ENCODE results near the gene PRR5.
"Not testable (repeated sequence)": the region's sequence is repeated elsewhere in the genome, so short reads cannot be mapped to it uniquely, and the experiment has no call there.

The PRR5 gene

GRCh38 chr22:44732661-44733060 lies 30.7 kb downstream of the PRR5 start:
- in situ Hi-C loops (cut with MboI; ENCODE audit: low sequenced_read_pairs), result no loop called here

GRCh38 chr22:44733426-44734106 lies 31.6 kb downstream of the PRR5 start:
- in situ Hi-C loops (cut with MboI; ENCODE audit: low sequenced_read_pairs), result no loop called here

GRCh38 chr22:44734278-44734677 lies 32.3 kb downstream of the PRR5 start:
- in situ Hi-C loops (cut with MboI; ENCODE audit: low sequenced_read_pairs), result no loop called here

- in situ Hi-C loops (cut with MboI; ENCODE audit: low sequenced_read_pairs), result no loop called here
These were observed 33.0 kb downstream of the PRR5 start for GRCh38 chr22:44734801-44735517.

GRCh38 chr22:44735518-44736428 lies 33.8 kb downstream of the PRR5 start:
- in situ Hi-C loops (cut with MboI; ENCODE audit: low sequenced_read_pairs), result no loop called here

- in situ Hi-C loops (cut with MboI; ENCODE audit: low sequenced_read_pairs), result no loop called here
These were observed 34.8 kb downstream of the PRR5 start for GRCh38 chr22:44736581-44737405.

- in situ Hi-C loops (cut with MboI; ENCODE audit: low sequenced_read_pairs), result no loop called here
These were observed 35.7 kb downstream of the PRR5 start for GRCh38 chr22:44737406-44738346.

- in situ Hi-C loops (cut with MboI; ENCODE audit: low sequenced_read_pairs), result no loop called here
These were observed 36.3 kb downstream of the PRR5 start for GRCh38 chr22:44738347-44738715.

GRCh38 chr22:44739024-44739423 lies 37.0 kb downstream of the PRR5 start:
- in situ Hi-C loops (cut with MboI; ENCODE audit: low sequenced_read_pairs), result no loop called here

GRCh38 chr22:44739666-44740065 lies 37.7 kb downstream of the PRR5 start:
- in situ Hi-C loops (cut with MboI; ENCODE audit: low sequenced_read_pairs), result not testable (repeated sequence)

- in situ Hi-C loops (cut with MboI; ENCODE audit: low sequenced_read_pairs), result no loop called here
These were observed 38.3 kb downstream of the PRR5 start for GRCh38 chr22:44740307-44740706.

- in situ Hi-C loops (cut with MboI; ENCODE audit: low sequenced_read_pairs), result no loop called here
These were observed 39.9 kb downstream of the PRR5 start for GRCh38 chr22:44741929-44742328.

- in situ Hi-C loops (cut with MboI; ENCODE audit: low sequenced_read_pairs), result no loop called here
These were observed 41.2 kb downstream of the PRR5 start for GRCh38 chr22:44743247-44743646.

- in situ Hi-C loops (cut with MboI; ENCODE audit: low sequenced_read_pairs), result no loop called here
These were observed 41.8 kb downstream of the PRR5 start for GRCh38 chr22:44743804-44744211.

GRCh38 chr22:44745853-44746789 lies 44.1 kb downstream of the PRR5 start:
- in situ Hi-C loops (cut with MboI; ENCODE audit: low sequenced_read_pairs), result no loop called here

- in situ Hi-C loops (cut with MboI; ENCODE audit: low sequenced_read_pairs), result not testable (repeated sequence)
These were observed 45.8 kb downstream of the PRR5 start for GRCh38 chr22:44747784-44748127.

- in situ Hi-C loops (cut with MboI; ENCODE audit: low sequenced_read_pairs), result no loop called here
These were observed 46.5 kb downstream of the PRR5 start for GRCh38 chr22:44748524-44748923.

- in situ Hi-C loops (cut with MboI; ENCODE audit: low sequenced_read_pairs), result no loop called here
These were observed 48.5 kb downstream of the PRR5 start for GRCh38 chr22:44750481-44750880.
